Endodermal cell (in vitro differentiated cells): ENCODE data around the gene HMGA1. TPM values are rescaled to one million over a fixed set of nuclear protein-coding genes. Genes with fewer than 3 reads are reported as not detected.

Experiments
- DNase-seq: peaks from one replicate; pipeline ENCODE4 v3.0.0-alpha.2; 2017
- H3K27ac ChIP-seq: 2 replicates; pipeline ENCODE4 v1.5.1; 2013; ENCODE audit warnings: mild to moderate bottlenecking, low read depth, low read length, moderate library complexity
- H3K27me3 ChIP-seq: 2 replicates; pipeline ENCODE4 v1.6.1; 2013; ENCODE audit warnings: mild to moderate bottlenecking, low read length, moderate library complexity; ENCODE audit not compliant: insufficient read depth, control insufficient read depth, poor library complexity, severe bottlenecking
- H3K36me3 ChIP-seq: 2 replicates; pipeline ENCODE4 v1.7.0; 2013; ENCODE audit warnings: mild to moderate bottlenecking, low read length, moderate library complexity; ENCODE audit not compliant: control insufficient read depth, insufficient read depth
- H3K4me1 ChIP-seq: one replicate; pipeline ENCODE4 v1.7.0; 2013; ENCODE audit warnings: low read length; ENCODE audit not compliant: control insufficient read depth, insufficient read depth
- H3K4me3 ChIP-seq: 2 replicates; pipeline ENCODE4 v1.5.1; 2013; ENCODE audit warnings: mild to moderate bottlenecking, low read length, moderate library complexity
- H3K9ac ChIP-seq: 2 replicates; pipeline ENCODE4 v1.6.1; 2013; ENCODE audit warnings: mild to moderate bottlenecking, low read length, moderate library complexity; ENCODE audit not compliant: poor library complexity, severe bottlenecking; ENCODE audit errors: extremely low read depth
- H3K9me3 ChIP-seq: 2 replicates; pipeline ENCODE4 v1.6.1; 2013; ENCODE audit warnings: mild to moderate bottlenecking, low read length, moderate library complexity; ENCODE audit not compliant: control insufficient read depth
- H3K27ac Mint-ChIP-seq: 2 replicates; pipeline ENCODE4 v1.8.0; 2020; ENCODE audit warnings: mixed read lengths
- H3K27me3 Mint-ChIP-seq: 2 replicates; pipeline ENCODE4 v1.8.0; 2021; ENCODE audit warnings: mild to moderate bottlenecking, mixed read lengths; ENCODE audit not compliant: insufficient read depth
- H3K36me3 Mint-ChIP-seq: 2 replicates; pipeline ENCODE4 v1.8.0; 2020; ENCODE audit warnings: low read depth, mixed read lengths
- H3K4me1 Mint-ChIP-seq: 2 replicates; pipeline ENCODE4 v1.8.0; 2020; ENCODE audit warnings: mixed read lengths
- H3K4me3 Mint-ChIP-seq: 2 replicates; pipeline ENCODE4 v1.8.0; 2020; ENCODE audit warnings: mild to moderate bottlenecking, moderate library complexity, mixed read lengths
- H3K9me3 Mint-ChIP-seq: 2 replicates; pipeline ENCODE4 v1.8.0; 2020; ENCODE audit warnings: mild to moderate bottlenecking, mixed read lengths
- CTCF ChIP-seq: fragments of 200-600 bp; sonication (generic); conservative IDR thresholded peaks from 2 replicates; pipeline ENCODE4 v1.5.0; 2021; ENCODE audit warnings: antibody characterized with exemption, mild to moderate bottlenecking
- WGBS, 2 experiments: methylation state at CpG; one replicate each; pipeline versions ENCODE4 v1.1.5 to v1.1.7; 2013; ENCODE audit warnings: missing lambda C conversion rate in 2 of 2, mixed read lengths in 1 of 2; ENCODE audit not compliant: insufficient coverage in 1 of 2, insufficient read length in 1 of 2; 5-methylcytosine and 5-hydroxymethylcytosine counted together
- total RNA-seq, 2 donors: library from RNA; stranded (reverse); fragmentation: NEBNext Ultra II Directional in 1 of 2; extraction: Animal tissue kit (Norgen Biotek cat#: 25700) in 1 of 2; gene quantifications; 2 replicates in 1 of 2; 3 replicates in 1 of 2; pipeline ENCODE4 v1.2.1, GENCODE V29; 2021

The HMGA1 gene
- total RNA-seq, 2 donors from 2014 or later, result 1,306 to 1,595 TPM

- Mint-ChIP-seq H3K4me1 (peaks cover 47% of the 10 kb centered on the region), H3K36me3 (no peaks in the 10 kb centered on the region), H3K27me3 (no peaks in the 10 kb centered on the region), H3K27ac (no peak overlapping the region), H3K4me3 (no peak overlapping the region), H3K9me3 (no peaks in the 10 kb centered on the region)
- no peak for DNase-seq
- Histone ChIP-seq H3K9ac (no peak overlapping the region), H3K36me3 (no peaks in the 10 kb centered on the region), H3K4me1 (peaks cover 11% of the 10 kb centered on the region), H3K27ac (no peak overlapping the region), H3K9me3 (no peaks in the 10 kb centered on the region), H3K27me3 (no peaks in the 10 kb centered on the region), H3K4me3 (no peak overlapping the region)
- TF ChIP-seq CTCF, result no peak
- 92 to 100% methylated on average over 1 to 8 of the region's 8 CpGs for WGBS, 2 experiments
Observed at GRCh38 chr6:34229877-34230276, 6.8 kb upstream of the HMGA1 start.

GRCh38 chr6:34230653-34231371, 5.9 kb upstream of the HMGA1 start:
- H3K36me3 ChIP-seq, result no peaks in the 10 kb centered on the region
- TF ChIP-seq CTCF, result no peak
- H3K4me3 ChIP-seq, result no peak overlapping the region
- Mint-ChIP-seq H3K9me3 (no peaks in the 10 kb centered on the region), H3K4me1 (peaks cover 43% of the 10 kb centered on the region), H3K27me3 (no peaks in the 10 kb centered on the region), H3K27ac (no peak overlapping the region), H3K36me3 (no peaks in the 10 kb centered on the region), H3K4me3 (no peak overlapping the region)
- H3K4me1 ChIP-seq, result peaks cover 11% of the 10 kb centered on the region
- H3K9me3 ChIP-seq, result no peaks in the 10 kb centered on the region
- no peaks in the 10 kb centered on the region for H3K27me3 ChIP-seq
- DNase-seq, result no peak
- no peak overlapping the region for H3K9ac ChIP-seq
- WGBS, 2 experiments, result 93 to 96% methylated on average over 2 to 5 of the region's 5 CpGs
- H3K27ac ChIP-seq, result no peak overlapping the region

DNA sequence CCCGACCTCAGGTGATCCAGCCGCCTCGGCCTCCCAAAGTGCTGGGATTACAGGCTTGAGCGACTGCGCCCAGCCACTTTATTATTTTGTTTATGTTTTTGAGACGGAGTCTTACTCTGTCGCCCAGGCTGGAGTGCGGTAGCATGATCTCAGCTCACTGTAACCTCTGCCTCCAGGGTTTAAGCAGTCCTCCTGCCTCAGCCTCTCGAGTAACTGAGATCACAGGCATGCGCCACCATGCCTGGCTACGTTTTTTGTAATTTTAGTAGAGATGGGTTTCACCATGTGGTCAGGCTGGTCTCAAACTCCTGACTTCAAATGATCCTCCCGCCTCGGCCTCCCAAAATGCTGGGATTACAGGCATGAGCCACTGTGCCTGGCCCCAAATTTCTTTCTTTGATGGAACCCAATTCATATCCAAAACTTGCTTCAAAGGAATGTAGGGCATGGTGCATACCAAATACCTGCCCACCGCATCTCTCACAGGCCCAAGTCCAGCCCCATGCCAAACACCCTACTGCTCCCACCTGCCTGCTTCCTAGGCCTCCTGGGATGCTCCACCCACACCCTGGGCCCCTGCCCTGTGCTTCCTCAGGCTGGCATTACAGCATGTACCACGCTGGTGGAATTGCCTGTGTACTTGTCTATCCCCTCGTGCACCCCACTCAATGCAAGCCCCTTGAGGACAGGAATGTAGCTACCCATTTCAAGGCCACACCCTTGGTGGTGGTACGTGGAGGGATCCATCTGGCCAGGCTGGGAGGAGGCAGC, 4.9 kb upstream of the HMGA1 start:
- Mint-ChIP-seq H3K9me3 (no peaks in the 10 kb centered on the region), H3K4me3 (no peak overlapping the region), H3K4me1 (peaks cover 33% of the 10 kb centered on the region), H3K36me3 (no peaks in the 10 kb centered on the region), H3K27ac (no peak overlapping the region), H3K27me3 (no peaks in the 10 kb centered on the region)
- Histone ChIP-seq H3K36me3 (no peaks in the 10 kb centered on the region), H3K4me3 (no peak overlapping the region), H3K9me3 (no peaks in the 10 kb centered on the region), H3K27ac (no peak overlapping the region), H3K9ac (no peak overlapping the region), H3K4me1 (peaks cover 11% of the 10 kb centered on the region), H3K27me3 (no peaks in the 10 kb centered on the region)
- no peak for TF ChIP-seq CTCF
- WGBS, 2 experiments, result 89 to 90% methylated on average over 17 of the region's 17 CpGs
- no peak for DNase-seq
